ENCODE data around the gene KCNJ8.
"Not testable (repeated sequence)": the region's sequence is repeated elsewhere in the genome, so short reads cannot be mapped to it uniquely, and the experiment has no call there.

The KCNJ8 gene

GRCh38 chr12:21774358-21775132 lies at the start of gene KCNJ8:
Gene KCNJ8 (minus strand): TSS chr12:21774706. CDS start chr12:21773616, 1,090 bp downstream.
- DNase-seq (ENCODE audit: low spot score), result peak; percentile 2

GRCh38 chr12:21823581-21823980 lies 49.1 kb upstream of the KCNJ8 start:
- DNase-seq (ENCODE audit: low spot score), result no peak

- DNase-seq (ENCODE audit: low spot score), result no peak
Observed at GRCh38 chr12:21819678-21820077, 45.2 kb upstream of the KCNJ8 start.

- DNase-seq (ENCODE audit: low spot score), result no peak
Observed at GRCh38 chr12:21819236-21819635, 44.7 kb upstream of the KCNJ8 start.

- no peak for DNase-seq (ENCODE audit: low spot score)
Observed at GRCh38 chr12:21818627-21819026, 44.1 kb upstream of the KCNJ8 start.

GRCh38 chr12:21815306-21816062 lies 41.0 kb upstream of the KCNJ8 start:
- DNase-seq (ENCODE audit: low spot score), result no peak

- DNase-seq (ENCODE audit: low spot score), result no peak
Observed at GRCh38 chr12:21814814-21815213, 40.3 kb upstream of the KCNJ8 start.

GRCh38 chr12:21814327-21814726 lies 39.8 kb upstream of the KCNJ8 start:
- DNase-seq (ENCODE audit: low spot score), result no peak

- no peak for DNase-seq (ENCODE audit: low spot score)
Observed at GRCh38 chr12:21813751-21814150, 39.2 kb upstream of the KCNJ8 start.

- DNase-seq (ENCODE audit: low spot score), result no peak
Observed at GRCh38 chr12:21813125-21813524, 38.6 kb upstream of the KCNJ8 start.

- DNase-seq (ENCODE audit: low spot score), result not testable (repeated sequence)
Observed at GRCh38 chr12:21812340-21812739, 37.8 kb upstream of the KCNJ8 start.

- no peak for DNase-seq (ENCODE audit: low spot score)
Observed at GRCh38 chr12:21809100-21809499, 34.6 kb upstream of the KCNJ8 start.

GRCh38 chr12:21806255-21806654 lies 31.7 kb upstream of the KCNJ8 start:
- DNase-seq (ENCODE audit: low spot score), result no peak

- DNase-seq (ENCODE audit: low spot score), result no peak
Observed at GRCh38 chr12:21801522-21802288, 27.2 kb upstream of the KCNJ8 start.

- DNase-seq (ENCODE audit: low spot score), result no peak
Observed at GRCh38 chr12:21800011-21800410, 25.5 kb upstream of the KCNJ8 start.

GRCh38 chr12:21797539-21797938 lies 23.0 kb upstream of the KCNJ8 start:
- no peak for DNase-seq (ENCODE audit: low spot score)

- no peak for DNase-seq (ENCODE audit: low spot score)
Observed at GRCh38 chr12:21795648-21796328, 21.3 kb upstream of the KCNJ8 start.

GRCh38 chr12:21794807-21795595 lies 20.5 kb upstream of the KCNJ8 start:
- not testable (repeated sequence) for DNase-seq (ENCODE audit: low spot score)

GRCh38 chr12:21789687-21790086 lies 15.2 kb upstream of the KCNJ8 start:
- not testable (repeated sequence) for DNase-seq (ENCODE audit: low spot score)

- DNase-seq (ENCODE audit: low spot score), result no peak
Observed at GRCh38 chr12:21788089-21788983, 13.8 kb upstream of the KCNJ8 start.

Data from germinal center (tissue), 1 donor.